K562 (cell line): ENCODE results near the gene CST6. TPM values are rescaled to one million over a fixed set of nuclear protein-coding genes. Genes with fewer than 3 reads are reported as not detected.

ENCODE experiments used
- ARHGAP35 ChIP-seq: fragments of 450-650 bp; IDR thresholded peaks from 2 replicates; pipeline ENCODE4 v1.6.1; 2018; ENCODE audit not compliant: partially characterized antibody
- C11orf30 ChIP-seq: fragments of 450-650 bp; IDR thresholded peaks from 2 replicates; pipeline ENCODE4 v1.6.1; 2016; ENCODE audit warnings: low read depth, mild to moderate bottlenecking
- GTF2F1 ChIP-seq: IDR thresholded peaks from 2 replicates; pipeline ENCODE4 v1.6.1; 2011; ENCODE audit warnings: low read depth, low read length, improper control_type of control experiment
- IFI16 ChIP-seq: fragments of 250-450 bp; sonication (Bioruptor Pico); IDR thresholded peaks from 2 replicates; pipeline ENCODE4 v2.1.2; 2022; ENCODE audit warnings: mild to moderate bottlenecking, inconsistent platforms
- ILK ChIP-seq: fragments of 450-650 bp; IDR thresholded peaks from 2 replicates; pipeline ENCODE4 v1.6.1; 2016; ENCODE audit warnings: missing genetic modification characterization, low read depth, mild to moderate bottlenecking, missing compliant biosample characterization, moderate library complexity, borderline replicate concordance
- RBBP5 ChIP-seq: fragments of 200-600 bp; sonication (generic); IDR thresholded peaks from 2 replicates; pipeline ENCODE4 v1.6.1; 2012; ENCODE audit warnings: borderline replicate concordance, mild to moderate bottlenecking, low read length, control low read depth, inconsistent platforms; ENCODE audit not compliant: insufficient read depth, poor library complexity, severe bottlenecking
- SRSF3 ChIP-seq: fragments of 200-400 bp; formaldehyde crosslinking; IDR thresholded peaks from 2 replicates; pipeline ENCODE4 v1.6.1; 2016; ENCODE audit warnings: mild to moderate bottlenecking, low read length, moderate library complexity; ENCODE audit not compliant: insufficient read depth
- polyA plus RNA-seq, 8 experiments: library from polyadenylated mRNA; depleted of rRNA in 4 of 8; stranded (reverse) in 5 of 8; unstranded in 3 of 8; fragments of >200 nt; fragmentation: Nextera tagmentation in 2 of 8; fragmentation: Illumina TruSeq in 1 of 8; extraction: Ambion mirVana in 2 of 8; extraction: Trizol in 1 of 8; gene quantifications; 2 replicates each; pipeline versions ENCODE4 v1.2.1 to v1.2.3, GENCODE V29; 2011 to 2014; ENCODE audit warnings: inconsistent platforms in 1 of 8, missing spikeins in 1 of 8
- total RNA-seq, 7 experiments: library from RNA; depleted of rRNA in 6 of 7; stranded (reverse); fragments of >200 nt in 6 of 7; fragmentation: Illumina TruSeq in 2 of 7; extraction: Trizol in 2 of 7; gene quantifications; 2 replicates each; pipeline versions ENCODE4 v1.2.1 to v1.2.3, GENCODE V29; 2011 to 2021; ENCODE audit warnings: low replicate concordance in 1 of 7
- TF ChIP-seq, protein P1 (sequence below): conservative IDR thresholded peaks from 2 replicates; pipeline ENCODE4 v1.6.1; 2011; ENCODE audit warnings: low read depth, mild to moderate bottlenecking, low read length; ENCODE audit not compliant: control insufficient read depth
- TF ChIP-seq, protein P2 (sequence below): sonication (generic); formaldehyde crosslinking; IDR thresholded peaks from 2 replicates; pipeline ENCODE4 v1.8.0; 2022; ENCODE audit warnings: mild to moderate bottlenecking, missing genetic modification reagents
- TF ChIP-seq, protein P3 (sequence below): fragments of 450-650 bp; formaldehyde crosslinking; IDR thresholded peaks from 2 replicates; pipeline ENCODE4 v1.4.0; 2020; ENCODE audit warnings: mild to moderate bottlenecking
- TF ChIP-seq, protein P4 (sequence below): fragments of 250-450 bp; sonication (Bioruptor Pico); IDR thresholded peaks from 2 replicates; pipeline ENCODE4 v1.9.0; 2021; ENCODE audit warnings: mild to moderate bottlenecking
- TF ChIP-seq, protein P5 (sequence below): IDR thresholded peaks from 2 replicates; pipeline ENCODE4 v1.6.1; 2011; ENCODE audit warnings: borderline replicate concordance, low read depth, mild to moderate bottlenecking, moderate library complexity, low read length; ENCODE audit not compliant: insufficient read depth, poor library complexity, severe bottlenecking
- TF ChIP-seq, protein P6 (sequence below): fragments of 150-350 bp; IDR thresholded peaks from 2 replicates; pipeline ENCODE4 v1.6.1; 2014; ENCODE audit warnings: low read depth, mild to moderate bottlenecking, low read length, borderline replicate concordance
- TF ChIP-seq, protein P7 (sequence below): sonication (generic); formaldehyde crosslinking; IDR thresholded peaks from 2 replicates; pipeline ENCODE4 v1.8.1; 2022; ENCODE audit warnings: missing genetic modification reagents

CST6 gene
- total and polyA plus RNA-seq, 9 of the 15 experiments (the other 6 are each of a cell fraction or from before 2014, with no cell fraction given): not detected

DNA sequence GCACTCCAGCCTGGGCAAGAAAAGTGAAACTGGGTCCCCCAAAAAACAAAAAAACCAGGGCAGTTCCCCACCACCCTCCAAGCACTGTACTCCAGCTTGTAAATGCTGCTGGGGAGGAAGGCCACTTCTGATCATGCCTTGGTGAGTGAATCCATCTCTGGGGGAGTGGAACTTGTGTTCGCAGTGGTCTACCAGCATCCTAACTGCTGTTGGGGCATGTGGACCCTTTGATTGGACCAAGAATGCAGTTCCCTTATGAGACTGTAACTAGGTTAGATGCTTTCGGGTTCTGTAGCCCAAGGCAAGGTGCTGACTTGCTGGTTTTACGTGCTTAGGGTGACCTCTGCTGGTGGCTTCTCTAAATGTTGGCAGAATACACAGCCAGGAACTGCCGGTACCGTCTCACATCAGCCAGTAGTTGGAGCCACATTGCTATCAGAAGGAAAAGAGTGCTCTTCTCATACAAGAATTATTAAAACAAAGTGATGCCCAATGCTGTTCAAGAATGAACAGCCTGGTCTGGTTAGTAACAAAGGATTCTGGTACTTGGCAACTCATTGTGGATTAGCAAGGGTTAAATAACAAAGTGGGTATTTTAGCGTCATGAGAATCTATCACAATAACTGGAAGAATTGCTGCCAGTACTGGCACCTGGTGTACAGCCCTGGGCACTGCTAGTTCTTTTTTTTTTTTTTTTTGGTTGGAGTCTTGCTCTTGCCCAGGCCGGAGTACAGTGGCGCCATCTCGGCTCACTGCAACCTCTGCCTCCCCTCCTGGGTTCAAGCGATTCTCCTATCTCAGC lies 22.8 kb upstream of the CST6 start (continued):
- TF ChIP-seq, protein P1, sequence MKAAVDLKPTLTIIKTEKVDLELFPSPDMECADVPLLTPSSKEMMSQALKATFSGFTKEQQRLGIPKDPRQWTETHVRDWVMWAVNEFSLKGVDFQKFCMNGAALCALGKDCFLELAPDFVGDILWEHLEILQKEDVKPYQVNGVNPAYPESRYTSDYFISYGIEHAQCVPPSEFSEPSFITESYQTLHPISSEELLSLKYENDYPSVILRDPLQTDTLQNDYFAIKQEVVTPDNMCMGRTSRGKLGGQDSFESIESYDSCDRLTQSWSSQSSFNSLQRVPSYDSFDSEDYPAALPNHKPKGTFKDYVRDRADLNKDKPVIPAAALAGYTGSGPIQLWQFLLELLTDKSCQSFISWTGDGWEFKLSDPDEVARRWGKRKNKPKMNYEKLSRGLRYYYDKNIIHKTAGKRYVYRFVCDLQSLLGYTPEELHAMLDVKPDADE: no peak
- no peak for TF ChIP-seq RBBP5
- TF ChIP-seq, protein P2, sequence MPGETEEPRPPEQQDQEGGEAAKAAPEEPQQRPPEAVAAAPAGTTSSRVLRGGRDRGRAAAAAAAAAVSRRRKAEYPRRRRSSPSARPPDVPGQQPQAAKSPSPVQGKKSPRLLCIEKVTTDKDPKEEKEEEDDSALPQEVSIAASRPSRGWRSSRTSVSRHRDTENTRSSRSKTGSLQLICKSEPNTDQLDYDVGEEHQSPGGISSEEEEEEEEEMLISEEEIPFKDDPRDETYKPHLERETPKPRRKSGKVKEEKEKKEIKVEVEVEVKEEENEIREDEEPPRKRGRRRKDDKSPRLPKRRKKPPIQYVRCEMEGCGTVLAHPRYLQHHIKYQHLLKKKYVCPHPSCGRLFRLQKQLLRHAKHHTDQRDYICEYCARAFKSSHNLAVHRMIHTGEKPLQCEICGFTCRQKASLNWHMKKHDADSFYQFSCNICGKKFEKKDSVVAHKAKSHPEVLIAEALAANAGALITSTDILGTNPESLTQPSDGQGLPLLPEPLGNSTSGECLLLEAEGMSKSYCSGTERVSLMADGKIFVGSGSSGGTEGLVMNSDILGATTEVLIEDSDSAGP (CRISPR knock-in tag): no peak
- TF ChIP-seq, protein P3, sequence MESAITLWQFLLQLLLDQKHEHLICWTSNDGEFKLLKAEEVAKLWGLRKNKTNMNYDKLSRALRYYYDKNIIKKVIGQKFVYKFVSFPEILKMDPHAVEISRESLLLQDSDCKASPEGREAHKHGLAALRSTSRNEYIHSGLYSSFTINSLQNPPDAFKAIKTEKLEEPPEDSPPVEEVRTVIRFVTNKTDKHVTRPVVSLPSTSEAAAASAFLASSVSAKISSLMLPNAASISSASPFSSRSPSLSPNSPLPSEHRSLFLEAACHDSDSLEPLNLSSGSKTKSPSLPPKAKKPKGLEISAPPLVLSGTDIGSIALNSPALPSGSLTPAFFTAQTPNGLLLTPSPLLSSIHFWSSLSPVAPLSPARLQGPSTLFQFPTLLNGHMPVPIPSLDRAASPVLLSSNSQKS (CRISPR knock-in tag): no peak
- TF ChIP-seq IFI16 (CRISPR knock-in tag): no peak
- no peak for TF ChIP-seq GTF2F1
- TF ChIP-seq ILK (tag): no peak
- TF ChIP-seq C11orf30: peak; percentile 88
- TF ChIP-seq, protein P4, sequence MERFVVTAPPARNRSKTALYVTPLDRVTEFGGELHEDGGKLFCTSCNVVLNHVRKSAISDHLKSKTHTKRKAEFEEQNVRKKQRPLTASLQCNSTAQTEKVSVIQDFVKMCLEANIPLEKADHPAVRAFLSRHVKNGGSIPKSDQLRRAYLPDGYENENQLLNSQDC (CRISPR knock-in tag): no peak
- TF ChIP-seq, protein P5, sequence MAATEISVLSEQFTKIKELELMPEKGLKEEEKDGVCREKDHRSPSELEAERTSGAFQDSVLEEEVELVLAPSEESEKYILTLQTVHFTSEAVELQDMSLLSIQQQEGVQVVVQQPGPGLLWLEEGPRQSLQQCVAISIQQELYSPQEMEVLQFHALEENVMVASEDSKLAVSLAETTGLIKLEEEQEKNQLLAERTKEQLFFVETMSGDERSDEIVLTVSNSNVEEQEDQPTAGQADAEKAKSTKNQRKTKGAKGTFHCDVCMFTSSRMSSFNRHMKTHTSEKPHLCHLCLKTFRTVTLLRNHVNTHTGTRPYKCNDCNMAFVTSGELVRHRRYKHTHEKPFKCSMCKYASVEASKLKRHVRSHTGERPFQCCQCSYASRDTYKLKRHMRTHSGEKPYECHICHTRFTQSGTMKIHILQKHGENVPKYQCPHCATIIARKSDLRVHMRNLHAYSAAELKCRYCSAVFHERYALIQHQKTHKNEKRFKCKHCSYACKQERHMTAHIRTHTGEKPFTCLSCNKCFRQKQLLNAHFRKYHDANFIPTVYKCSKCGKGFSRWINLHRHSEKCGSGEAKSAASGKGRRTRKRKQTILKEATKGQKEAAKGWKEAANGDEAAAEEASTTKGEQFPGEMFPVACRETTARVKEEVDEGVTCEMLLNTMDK: peak; percentile 42
- TF ChIP-seq, protein P6, sequence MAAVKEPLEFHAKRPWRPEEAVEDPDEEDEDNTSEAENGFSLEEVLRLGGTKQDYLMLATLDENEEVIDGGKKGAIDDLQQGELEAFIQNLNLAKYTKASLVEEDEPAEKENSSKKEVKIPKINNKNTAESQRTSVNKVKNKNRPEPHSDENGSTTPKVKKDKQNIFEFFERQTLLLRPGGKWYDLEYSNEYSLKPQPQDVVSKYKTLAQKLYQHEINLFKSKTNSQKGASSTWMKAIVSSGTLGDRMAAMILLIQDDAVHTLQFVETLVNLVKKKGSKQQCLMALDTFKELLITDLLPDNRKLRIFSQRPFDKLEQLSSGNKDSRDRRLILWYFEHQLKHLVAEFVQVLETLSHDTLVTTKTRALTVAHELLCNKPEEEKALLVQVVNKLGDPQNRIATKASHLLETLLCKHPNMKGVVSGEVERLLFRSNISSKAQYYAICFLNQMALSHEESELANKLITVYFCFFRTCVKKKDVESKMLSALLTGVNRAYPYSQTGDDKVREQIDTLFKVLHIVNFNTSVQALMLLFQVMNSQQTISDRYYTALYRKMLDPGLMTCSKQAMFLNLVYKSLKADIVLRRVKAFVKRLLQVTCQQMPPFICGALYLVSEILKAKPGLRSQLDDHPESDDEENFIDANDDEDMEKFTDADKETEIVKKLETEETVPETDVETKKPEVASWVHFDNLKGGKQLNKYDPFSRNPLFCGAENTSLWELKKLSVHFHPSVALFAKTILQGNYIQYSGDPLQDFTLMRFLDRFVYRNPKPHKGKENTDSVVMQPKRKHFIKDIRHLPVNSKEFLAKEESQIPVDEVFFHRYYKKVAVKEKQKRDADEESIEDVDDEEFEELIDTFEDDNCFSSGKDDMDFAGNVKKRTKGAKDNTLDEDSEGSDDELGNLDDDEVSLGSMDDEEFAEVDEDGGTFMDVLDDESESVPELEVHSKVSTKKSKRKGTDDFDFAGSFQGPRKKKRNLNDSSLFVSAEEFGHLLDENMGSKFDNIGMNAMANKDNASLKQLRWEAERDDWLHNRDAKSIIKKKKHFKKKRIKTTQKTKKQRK: no peak
- TF ChIP-seq, protein P7, sequence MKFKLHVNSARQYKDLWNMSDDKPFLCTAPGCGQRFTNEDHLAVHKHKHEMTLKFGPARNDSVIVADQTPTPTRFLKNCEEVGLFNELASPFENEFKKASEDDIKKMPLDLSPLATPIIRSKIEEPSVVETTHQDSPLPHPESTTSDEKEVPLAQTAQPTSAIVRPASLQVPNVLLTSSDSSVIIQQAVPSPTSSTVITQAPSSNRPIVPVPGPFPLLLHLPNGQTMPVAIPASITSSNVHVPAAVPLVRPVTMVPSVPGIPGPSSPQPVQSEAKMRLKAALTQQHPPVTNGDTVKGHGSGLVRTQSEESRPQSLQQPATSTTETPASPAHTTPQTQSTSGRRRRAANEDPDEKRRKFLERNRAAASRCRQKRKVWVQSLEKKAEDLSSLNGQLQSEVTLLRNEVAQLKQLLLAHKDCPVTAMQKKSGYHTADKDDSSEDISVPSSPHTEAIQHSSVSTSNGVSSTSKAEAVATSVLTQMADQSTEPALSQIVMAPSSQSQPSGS (CRISPR knock-in tag): no peak
- no peak for TF ChIP-seq ARHGAP35
- TF ChIP-seq SRSF3: no peak
